COLO668 (cell line): ENCODE data around the gene TCAP.

Experiments
- DNase-seq: peaks from one replicate; lab custom pipeline; 2025; ENCODE audit not compliant: unreplicated experiment; lab: John Stamatoyannopoulos, UW

The TCAP gene

DNA sequence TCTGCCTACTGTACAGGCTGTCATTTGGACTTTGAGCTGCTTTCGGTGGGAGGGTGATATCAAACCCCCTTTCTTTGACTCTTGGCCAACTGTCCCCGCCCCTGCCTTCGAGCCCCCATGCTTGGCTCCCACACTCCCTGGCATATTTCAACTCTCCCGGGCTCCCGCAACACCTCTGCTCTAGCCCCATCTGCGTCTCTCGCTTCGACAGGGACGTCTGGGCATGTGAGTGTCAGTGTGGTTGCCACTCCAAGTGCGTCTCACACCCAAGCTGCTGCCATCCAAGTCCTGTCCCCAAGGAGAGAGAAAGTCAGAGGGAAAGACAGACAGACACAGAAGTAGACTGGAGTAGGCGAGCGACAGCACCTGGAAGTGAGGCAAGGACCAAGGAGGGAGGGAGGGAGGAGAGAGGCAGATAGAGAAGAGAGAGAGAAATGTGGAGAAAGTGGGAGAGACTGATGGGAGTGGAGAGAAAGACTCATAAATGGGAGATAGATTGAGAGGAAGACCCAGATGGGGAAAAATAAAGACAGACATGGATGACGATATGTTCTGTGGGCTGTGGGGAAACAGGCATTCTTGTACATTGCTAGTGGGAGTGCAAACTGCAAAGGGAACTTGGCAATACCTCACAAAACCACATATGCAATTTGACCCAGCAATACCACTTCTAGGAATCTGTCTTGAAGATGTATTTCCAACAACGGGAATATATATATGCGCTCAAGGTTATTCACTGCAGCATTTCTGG, 16.4 kb upstream of the TCAP start:
- DNase-seq = no peak

DNA sequence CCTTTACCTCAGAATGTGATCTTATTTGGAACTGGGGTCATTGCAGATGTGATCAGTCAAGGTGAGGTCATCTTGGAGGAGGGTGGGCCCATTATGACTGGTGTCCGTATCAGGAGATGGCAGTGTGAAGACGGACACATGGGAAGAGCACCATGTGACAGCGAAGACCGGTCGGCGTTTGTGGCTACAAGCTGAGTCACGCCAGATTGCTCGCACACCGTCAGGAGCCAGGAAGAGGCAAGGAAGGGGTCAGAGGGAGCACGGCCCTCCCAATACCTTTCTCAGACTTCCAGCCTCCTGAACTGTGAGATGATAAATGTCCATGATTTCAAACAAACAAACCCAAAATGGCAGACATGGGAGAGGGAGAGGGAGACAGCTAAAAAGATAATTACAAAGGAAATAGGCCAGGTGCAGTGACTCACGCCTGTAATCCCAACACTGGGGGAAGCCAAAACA, 15.0 kb upstream of the TCAP start:
- DNase-seq = no peak

DNA sequence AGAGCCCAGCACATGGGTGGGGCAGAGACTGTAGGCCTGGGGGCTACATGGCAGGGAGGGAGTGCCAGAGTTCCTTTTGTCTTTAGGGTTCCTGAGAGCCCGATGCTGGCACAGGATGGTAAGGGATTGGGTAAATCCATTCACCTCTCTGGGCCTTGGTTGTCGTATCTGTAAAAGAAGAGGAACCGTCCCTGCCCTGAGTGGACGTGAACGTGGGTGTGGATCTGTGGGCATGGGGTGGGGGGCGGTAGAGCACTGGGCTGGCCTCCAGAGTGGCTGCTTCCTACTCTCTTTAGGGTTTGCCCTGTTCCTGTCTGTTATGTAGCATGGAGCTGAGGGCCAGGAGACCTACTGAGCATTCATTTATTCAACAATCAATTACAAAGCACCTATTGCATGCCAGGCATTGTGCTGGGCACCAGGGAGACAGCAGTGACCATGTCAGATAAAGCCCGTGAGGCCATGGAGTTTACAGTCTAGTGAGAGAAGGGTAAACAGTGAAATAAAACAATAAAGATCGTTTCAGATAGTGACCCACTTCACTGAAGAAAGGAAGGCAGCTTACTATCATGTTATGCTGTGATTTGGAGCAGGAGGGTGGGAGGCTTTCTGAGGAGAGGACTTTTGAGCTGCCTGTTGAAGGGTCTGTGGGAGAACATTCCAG, 13.1 kb upstream of the TCAP start:
- no peak for DNase-seq

DNA sequence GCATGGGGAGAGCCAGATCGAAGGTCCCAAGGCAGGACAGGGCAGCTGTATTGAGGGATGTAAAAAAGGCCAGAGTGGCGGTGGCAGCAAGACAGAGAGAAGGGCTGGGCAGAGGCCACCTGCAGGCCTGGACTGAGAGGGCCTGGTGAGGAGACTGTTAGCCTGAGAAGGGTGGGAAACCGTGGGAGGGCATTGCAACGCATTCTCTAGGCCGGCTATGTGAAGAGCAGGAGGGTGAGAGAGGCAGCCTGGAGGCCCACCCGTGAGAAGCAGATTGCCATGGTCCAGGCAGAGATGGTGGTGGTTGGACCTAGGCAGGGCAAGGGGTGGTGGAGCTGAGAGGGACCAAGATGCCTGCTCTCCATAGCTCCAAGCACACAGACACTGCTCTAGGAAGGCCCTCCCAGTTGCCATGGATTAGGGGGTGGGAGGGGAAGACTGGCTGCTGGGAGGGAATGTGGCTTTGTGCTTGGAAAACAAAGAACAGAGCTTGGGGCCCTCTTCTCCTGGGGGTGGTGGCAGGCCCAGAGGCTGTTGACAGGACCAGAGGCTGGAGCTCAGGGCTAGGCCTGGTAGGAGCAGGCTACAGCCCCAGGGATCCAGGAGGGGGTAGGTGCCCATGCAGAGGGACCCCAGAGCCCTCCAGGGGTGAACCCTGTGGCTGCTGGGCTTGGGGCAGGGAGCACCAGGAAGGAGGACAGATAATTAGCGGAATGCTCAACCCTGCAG, 12.4 kb upstream of the TCAP start:
- DNase-seq = no peak

DNA sequence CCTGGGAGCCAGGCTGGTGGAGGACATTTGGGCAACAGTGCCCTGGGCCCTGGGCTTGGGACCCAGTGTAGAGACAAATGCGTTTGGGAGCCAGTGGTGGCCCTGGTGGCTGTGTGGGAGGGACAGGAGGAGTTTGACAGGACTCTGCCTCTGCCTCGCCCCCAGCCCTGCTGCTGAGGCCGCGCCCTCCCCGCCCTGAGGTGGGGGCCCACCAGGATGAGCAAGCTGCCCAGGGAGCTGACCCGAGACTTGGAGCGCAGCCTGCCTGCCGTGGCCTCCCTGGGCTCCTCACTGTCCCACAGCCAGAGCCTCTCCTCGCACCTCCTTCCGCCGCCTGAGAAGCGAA, 11.9 kb upstream of the TCAP start:
- no peak for DNase-seq

DNA sequence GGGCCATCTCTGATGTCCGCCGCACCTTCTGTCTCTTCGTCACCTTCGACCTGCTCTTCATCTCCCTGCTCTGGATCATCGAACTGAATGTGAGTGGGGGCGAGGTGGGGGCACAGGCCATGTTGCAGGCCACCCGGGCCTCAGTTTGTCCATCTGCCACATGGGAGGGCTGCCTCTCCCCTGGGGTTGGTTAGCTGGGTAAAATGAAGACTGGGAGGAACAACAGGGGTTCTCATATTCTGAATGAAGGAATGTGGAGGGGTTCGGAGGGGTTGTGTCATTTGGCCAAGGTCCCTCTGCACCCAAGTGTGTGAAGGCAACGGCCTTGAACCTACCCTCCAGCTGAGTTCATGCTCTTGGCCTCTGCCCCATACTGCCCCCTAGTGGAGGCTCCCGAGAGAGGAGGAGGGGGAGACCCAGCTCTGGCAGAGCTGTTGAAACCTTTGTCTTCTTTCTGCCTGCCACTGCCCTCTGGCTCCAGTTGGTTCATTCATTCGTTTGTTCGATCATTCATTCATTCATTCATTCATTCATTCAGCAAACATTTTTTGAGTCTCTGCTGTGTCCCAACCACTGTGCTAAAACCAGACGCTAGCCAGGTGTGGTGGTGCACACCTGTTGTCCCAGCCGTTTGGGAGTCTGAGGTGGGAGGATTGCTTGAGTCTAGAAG, 11.4 kb upstream of the TCAP start:
- peak; percentile 57 for DNase-seq

DNA sequence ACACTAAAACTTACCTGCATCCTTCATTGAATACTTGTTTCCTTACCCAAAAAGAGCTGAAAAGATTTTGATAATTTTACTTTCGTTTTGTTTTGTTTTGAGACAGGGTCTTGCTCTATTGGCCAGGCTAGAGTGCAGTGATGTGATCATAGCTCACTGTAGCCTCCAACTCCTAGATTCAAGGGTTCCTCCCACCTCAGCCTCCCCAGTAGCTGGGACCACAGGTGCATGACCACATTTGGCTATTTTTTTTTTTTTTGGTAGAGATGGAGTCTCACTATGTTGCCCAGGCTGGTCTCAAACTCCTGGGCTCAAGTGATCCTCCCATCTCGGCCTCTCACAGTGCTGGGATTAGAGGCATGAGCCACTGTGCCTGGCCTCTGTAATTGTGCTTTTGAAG, 10.0 kb upstream of the TCAP start:
- DNase-seq = no peak

DNA sequence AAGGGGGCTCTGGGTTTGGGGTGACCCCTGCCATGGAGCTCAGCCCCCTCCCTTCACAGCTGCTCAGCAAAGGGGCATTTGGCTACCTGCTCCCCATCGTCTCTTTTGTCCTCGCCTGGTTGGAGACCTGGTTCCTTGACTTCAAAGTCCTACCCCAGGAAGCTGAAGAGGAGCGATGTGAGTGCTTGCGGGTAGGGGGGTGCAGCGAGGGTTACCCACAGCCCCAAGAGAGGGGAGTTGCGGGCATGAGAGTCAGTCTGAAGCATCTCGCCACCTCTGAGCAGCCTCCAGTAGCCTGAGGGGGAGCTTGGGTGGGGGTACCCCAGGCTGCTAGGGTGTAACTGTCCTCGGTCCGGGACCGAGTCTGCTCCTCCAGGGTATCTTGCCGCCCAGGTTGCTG, 6.8 kb upstream of the TCAP start:
- DNase-seq = no peak

DNA sequence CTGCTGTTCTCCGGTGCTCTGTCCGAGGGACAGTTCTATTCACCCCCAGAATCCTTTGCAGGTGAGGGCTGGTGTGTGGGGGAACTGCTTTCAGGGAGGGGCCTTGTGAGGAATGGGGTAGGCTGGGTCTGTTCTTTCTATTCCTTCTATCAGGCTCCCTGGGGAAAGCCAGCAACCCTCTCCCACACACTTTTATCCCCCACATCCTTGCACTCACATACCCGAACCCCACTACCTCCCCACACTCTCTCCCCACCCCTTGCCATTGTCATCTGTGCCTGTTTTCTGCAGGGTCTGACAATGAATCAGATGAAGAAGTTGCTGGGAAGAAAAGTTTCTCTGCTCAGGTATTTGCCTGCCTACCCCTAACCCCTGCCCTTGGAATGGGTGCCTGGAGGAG, 6.4 kb upstream of the TCAP start:
- no peak for DNase-seq

DNA sequence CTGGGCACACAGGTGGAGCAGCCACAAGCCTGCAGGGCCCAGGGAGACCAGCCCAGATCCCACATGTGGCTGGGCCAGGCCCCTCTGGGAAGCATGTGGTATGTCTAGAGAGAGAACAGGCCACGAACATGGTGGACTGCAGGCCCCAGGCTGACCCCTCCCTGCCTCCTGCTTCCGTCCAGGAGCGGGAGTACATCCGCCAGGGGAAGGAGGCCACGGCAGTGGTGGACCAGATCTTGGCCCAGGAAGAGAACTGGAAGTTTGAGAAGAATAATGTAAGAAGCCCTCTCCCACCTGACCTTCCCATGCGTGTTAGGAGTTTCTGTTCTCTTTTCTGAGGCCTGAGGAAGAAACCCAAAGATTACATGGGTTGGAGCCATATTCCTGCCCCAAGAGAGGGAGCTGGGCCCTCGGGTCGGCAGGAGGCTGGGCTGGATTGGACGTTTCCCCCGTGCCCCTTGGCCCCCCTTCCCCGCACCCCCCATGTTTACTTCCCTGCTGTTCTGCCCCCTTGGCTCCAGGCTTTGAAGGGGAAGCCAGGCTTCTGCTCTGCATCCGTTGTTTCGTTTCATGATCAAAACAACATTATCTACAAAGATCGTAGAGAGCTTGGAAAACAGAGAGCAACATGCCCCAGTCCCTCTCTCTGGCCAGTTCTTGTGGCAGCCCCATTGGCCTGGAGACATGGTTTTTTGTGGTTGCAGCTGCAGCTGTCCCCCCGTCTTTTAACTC, 5.7 kb upstream of the TCAP start:
- no peak for DNase-seq

DNA sequence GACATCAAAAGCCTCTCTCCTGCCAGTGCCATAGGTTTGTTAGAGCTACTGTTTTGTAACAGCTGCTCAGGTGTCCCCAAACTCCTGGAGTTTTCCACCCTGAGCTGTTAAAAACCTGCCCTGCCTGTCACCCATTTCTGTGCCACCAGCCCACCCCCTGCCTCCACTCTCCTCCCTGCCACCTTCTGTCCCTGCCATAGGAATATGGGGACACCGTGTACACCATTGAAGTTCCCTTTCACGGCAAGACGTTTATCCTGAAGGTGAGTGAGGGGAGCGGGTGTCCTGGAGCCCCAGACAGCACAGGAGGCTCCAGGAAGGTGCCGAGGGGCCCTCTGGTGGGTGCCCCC, 5.2 kb upstream of the TCAP start:
- DNase-seq = no peak

DNA sequence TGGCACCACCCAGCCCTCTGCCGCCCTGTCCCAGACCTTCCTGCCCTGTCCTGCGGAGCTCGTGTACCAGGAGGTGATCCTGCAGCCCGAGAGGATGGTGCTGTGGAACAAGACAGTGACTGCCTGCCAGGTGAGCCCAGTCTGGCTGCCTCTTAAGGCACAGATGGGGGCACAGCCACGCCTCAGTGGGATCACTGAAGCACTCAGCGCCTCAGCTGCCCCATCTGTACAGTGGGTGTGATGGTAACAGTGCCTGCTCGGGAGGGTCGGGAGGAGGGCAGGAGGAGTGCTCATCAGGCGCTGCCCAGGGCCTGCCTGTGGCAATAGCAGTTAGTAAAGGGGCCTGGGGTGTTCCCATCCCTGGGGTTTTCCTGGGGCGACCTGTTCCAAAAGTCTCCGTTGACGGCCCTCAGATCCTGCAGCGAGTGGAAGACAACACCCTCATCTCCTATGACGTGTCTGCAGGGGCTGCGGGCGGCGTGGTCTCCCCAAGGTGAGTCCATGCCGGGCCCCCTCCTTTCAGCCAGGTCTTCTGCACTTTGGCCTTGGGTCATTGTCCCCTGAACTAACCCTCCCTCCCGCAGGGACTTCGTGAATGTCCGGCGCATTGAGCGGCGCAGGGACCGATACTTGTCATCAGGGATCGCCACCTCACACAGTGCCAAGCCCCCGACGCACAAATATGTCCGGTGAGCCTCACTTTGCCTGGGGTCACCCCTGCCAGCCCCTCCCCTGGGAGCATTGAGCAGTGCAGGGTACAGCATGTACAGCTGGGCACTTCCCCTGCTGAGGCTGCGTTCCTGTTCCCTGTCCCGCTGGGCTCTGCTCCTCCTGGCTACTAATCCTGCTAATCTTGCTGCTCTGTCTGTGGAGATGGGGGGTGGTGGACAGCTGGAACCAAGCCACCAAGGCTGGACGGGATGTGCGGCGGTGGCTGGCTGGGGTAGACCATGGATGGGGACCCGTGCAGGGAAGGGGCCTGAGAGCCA, 4.5 kb upstream of the TCAP start:
- DNase-seq = no peak

DNA sequence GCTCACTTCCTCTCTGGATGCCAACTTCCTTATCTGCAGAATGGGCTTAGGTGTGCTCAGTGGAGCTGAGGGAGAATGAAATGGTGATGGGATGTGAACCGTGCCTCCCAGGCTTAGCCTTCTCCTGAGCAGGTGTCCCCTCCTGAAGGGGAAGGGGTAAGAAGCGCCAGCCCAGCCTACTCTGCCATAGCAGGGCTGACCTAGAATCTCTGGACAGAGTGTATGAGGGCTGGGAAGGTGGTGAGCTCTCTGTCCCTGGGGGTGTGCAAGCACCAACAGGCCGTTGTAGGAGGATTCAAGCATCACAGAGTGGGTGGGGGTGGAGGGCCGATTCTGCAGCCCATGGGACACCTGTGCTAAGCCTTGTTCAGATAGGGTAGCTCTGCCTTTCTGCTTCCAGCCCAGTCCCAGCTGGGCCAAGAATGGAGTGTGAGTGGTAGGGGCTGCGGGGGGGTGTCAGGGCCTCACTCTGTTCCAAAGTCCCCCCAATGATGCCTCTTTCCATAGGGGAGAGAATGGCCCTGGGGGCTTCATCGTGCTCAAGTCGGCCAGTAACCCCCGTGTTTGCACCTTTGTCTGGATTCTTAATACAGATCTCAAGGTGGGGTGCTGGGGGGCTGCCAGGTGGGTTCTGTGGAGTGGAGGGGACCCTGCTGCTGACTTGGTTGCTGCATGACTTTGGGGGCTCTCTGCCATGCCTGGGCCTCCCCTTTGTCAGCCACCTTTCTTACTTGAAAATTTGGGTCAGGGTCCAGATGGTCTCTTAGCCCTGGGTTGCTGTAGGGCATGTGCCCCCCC, 3.2 kb upstream of the TCAP start:
- DNase-seq = no peak

DNA sequence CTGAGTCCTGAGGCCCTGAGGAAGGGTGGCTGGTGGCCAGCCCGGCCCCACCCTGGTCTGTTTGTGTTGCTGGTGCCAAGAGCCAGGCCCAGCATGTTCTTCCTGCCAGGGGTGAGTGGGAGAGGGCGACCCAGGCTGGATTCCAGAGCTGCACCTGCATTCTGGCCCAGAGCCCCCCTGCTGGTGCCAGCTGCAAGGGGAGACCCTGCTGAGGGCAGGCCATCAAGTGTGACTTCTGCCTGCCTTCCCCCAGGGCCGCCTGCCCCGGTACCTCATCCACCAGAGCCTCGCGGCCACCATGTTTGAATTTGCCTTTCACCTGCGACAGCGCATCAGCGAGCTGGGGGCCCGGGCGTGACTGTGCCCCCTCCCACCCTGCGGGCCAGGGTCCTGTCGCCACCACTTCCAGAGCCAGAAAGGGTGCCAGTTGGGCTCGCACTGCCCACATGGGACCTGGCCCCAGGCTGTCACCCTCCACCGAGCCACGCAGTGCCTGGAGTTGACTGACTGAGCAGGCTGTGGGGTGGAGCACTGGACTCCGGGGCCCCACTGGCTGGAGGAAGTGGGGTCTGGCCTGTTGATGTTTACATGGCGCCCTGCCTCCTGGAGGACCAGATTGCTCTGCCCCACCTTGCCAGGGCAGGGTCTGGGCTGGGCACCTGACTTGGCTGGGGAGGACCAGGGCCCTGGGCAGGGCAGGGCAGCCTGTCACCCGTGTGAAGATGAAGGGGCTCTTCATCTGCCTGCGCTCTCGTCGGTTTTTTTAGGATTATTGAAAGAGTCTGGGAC, 2.4 kb upstream of the TCAP start:
- no peak for DNase-seq

DNA sequence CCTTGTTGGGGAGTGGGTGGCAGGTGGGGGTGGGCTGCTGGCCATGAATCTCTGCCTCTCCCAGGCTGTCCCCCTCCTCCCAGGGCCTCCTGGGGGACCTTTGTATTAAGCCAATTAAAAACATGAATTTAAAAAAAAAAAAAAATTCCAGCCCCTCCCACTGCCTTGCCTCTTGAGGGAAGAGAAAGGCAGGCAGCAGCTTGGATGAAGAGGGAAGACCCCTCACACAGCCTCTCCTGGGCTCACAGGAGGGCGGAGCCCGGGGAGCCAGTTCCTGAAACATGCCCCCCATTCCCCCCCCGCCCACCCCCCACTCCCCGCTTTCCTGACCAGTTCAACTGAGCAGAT, 1.8 kb upstream of the TCAP start:
- no peak for DNase-seq

DNA sequence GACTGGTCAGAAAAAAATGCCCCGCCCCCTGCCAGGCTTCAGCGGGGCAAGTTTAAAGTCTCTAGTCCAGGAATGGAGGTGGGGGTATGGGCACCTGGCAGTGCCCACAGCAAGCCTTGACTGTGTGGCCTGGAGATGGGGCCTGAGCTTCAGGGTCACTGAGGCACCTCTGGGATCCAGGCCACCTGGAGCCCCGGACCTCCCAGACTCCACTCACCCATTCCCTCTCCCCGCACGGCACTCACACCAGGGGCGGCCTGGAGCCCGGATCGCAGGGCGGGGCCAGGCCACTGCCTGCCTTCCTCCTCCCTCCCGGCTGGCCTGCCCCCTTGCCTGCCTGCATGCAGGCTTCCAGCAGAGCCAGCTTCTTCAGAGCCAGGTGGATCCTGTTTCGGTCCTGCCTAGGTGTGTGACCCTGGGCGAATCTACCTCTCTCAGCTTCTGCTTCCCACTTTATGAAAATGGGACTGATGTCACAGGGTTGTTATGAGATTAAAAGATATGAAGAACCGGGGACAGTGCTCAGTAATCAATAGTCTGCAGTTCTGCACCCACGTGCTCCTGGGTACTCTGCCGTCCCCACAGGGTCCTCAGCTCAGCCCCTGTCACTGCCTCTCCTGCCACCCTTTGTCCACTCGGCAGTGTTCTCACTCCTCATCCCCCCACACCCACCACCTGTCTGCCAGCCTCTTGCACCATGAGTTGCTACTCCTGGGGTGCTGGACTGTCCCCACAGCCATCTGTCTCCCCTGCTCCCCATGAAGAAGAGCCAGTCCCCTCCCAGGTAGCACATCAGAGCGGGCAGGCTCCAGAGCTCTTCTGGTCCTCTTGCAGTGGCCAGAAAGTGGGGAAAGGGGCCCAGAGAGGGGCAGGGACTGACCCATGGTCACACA, 1.2 kb upstream of the TCAP start:
- no peak for DNase-seq

DNA sequence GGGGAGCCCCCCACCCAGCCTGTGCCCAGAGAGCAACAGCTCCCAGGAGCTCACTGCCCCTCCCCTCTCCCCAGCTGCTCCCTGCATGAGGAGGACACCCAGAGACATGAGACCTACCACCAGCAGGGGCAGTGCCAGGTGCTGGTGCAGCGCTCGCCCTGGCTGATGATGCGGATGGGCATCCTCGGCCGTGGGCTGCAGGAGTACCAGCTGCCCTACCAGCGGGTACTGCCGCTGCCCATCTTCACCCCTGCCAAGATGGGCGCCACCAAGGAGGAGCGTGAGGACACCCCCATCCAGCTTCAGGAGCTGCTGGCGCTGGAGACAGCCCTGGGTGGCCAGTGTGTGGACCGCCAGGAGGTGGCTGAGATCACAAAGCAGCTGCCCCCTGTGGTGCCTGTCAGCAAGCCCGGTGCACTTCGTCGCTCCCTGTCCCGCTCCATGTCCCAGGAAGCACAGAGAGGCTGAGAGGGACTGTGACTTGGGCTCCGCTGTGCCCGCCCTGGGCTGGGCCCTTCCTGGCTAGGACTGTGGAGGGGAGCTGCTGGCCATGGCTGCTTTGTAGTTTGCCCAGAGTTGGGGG, 584 bp downstream of the TCAP start:
- peak; percentile 47 for DNase-seq
